VCaP (cell line): ENCODE measurements around the gene HAPLN2.

ENCODE experiments used
- H3K27ac ChIP-seq: fragments of 450-650 bp; 2 replicates; pipeline ENCODE4 v1.5.1; 2017
- CTCF ChIP-seq: fragments of 450-650 bp; conservative IDR thresholded peaks from 2 replicates; pipeline ENCODE4 v1.5.1; 2017; ENCODE audit warnings: mild to moderate bottlenecking, moderate library complexity

The HAPLN2 gene

GRCh38 chr1:156593661-156593989 lies 25.6 kb upstream of the HAPLN2 start:
- no peak for TF ChIP-seq CTCF
- H3K27ac ChIP-seq, result no peak overlapping the region

- H3K27ac ChIP-seq, result no peak overlapping the region
- no peak for TF ChIP-seq CTCF
These were observed 25.0 kb upstream of the HAPLN2 start for GRCh38 chr1:156594190-156594589.

- TF ChIP-seq CTCF, result no peak
- no peak overlapping the region for H3K27ac ChIP-seq
These were observed 24.2 kb upstream of the HAPLN2 start for GRCh38 chr1:156595016-156595415.

- no peak for TF ChIP-seq CTCF
- H3K27ac ChIP-seq, result no peak overlapping the region
These were observed 22.8 kb upstream of the HAPLN2 start for GRCh38 chr1:156596426-156596825.

GRCh38 chr1:156598125-156598524 lies 21.1 kb upstream of the HAPLN2 start:
- TF ChIP-seq CTCF, result no peak
- no peak overlapping the region for H3K27ac ChIP-seq

- no peak overlapping the region for H3K27ac ChIP-seq
- no peak for TF ChIP-seq CTCF
These were observed 20.3 kb upstream of the HAPLN2 start for GRCh38 chr1:156598731-156599432.

- no peak overlapping the region for H3K27ac ChIP-seq
- TF ChIP-seq CTCF, result peak; percentile 30
These were observed 19.4 kb upstream of the HAPLN2 start for GRCh38 chr1:156599811-156600210.
